ENCODE data around the gene TSPAN3.

TSPAN3 gene

DNA sequence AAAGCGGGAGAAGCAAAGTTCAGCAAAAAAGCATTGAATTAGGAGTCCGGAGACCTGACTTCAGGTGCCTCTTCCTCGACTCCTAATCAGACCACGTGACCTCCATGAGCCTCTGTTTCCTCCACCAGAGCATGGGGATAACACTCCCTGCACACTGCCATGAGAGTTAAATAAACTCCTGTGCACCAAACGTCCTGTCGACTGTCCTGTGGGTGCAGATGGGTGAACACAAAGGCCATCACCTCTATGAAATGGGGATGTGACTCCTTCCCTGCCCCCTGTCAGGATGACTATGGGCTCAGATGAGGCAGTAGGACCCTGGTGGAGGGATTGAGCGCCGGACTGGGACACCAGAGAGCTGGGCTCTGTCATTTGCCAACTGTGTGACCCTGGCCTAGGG is 13.5 kb upstream of the TSPAN3 start:
- no peak for DNase-seq (ENCODE audit: low read depth in 2 of 2)

DNA sequence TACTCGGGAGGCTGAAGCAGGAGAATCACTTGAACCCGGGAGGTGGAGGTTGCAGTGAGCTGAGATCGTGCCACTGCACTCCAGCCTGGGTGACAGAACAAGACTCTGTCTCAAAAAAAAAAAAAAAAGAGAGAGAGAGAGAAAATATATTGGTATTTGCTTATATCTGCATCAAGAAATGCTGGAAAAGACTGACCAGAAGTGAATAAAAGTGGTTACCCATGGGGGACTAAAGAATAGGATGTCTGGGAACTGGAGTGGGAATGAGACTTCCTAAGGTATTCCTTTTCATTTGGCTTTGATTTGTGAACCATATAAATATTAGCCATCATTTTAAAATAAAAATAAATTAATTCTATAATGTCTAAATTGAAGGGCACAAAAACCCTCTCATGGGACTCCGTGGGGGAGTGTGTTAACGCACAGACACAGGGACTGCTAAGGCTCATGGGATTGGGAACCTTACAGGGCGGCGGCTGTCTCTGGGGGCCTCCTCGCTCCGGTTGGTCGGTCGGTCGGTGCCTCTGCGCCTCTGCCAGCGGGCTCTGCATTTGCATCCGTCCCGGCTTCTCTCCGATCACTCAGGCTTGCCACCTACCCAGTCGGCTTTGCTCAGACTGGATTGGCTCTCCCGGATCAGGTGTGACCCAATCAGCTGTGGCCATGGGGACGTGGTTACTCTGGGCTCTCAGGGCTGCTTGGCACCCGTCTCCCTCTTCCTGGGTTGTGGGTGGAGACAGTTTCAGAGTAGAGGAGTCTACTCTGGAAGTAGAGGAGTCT is 12.7 kb upstream of the TSPAN3 start:
- peak; percentile 35 to 55 for DNase-seq (ENCODE audit: low read depth in 2 of 2)

DNA sequence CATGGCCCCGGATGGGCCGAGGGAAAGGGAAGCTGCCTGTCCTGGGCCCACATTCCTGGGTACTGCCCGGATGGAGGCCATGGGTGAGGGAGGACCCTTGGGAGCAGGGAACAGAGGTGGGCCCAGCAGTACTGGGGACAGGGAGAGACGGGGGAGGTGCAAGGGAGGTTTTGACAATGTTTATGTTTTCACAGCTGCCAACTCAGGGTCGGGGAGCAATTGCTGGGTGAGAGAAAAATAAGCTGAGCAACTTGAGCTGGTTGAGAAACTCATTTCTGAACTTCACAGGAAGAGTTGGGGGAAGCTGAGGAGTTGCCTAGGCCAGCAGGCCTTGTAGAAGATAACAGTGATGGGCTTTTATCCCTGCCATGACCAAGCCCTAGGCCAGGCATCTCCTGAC is 11.1 kb upstream of the TSPAN3 start:
- no peak for DNase-seq (ENCODE audit: low read depth in 2 of 2)

DNA sequence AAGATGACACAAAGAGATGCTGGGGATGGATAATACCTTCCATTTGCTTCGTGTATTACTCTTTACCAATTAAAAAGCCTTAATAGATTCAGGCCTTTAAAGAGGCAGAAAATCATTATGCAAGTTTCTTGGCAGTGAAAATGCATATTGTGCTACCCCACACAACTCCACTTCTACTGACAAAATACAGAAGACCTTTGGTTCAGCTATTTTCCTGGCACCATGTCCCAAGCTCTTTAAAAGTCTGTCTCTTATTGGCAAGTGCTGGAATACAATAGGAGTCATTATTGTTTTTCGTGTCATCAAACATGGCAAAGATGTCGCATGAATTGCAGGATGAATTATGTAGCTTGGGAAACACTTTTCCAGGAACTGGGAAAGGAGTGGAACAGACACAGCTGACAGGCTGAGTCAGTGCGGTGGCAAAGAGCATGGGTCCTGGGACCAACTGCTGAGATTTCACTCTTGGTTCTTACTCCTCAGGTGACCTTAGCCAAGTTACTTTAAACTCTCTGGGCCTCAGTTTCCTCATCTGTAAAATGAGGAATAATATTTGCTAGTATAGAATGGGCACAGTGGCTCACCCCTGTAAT is 5.5 kb upstream of the TSPAN3 start:
- DNase-seq (ENCODE audit: low read depth in 2 of 2), result no peak

DNA sequence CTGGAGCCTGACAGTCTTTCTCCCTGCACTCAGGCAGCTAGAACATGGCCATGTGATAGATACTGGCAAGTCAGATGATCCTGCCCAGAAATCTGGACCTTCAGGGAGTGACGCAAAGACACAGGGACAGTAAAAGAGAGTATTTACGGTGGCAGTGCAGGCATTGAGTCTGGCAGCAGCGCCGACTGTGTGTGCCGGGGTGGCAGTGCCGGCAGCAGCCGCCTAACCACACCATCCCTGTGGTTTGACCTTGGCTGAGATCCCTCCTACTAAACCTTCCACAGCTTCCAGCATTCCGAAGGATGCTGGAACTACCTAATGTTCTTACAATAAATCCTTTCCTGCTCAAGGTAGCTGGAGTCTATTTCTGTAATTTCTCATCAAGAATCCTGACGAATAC is 4.6 kb upstream of the TSPAN3 start:
- DNase-seq (ENCODE audit: low read depth in 2 of 2), result no peak

DNA sequence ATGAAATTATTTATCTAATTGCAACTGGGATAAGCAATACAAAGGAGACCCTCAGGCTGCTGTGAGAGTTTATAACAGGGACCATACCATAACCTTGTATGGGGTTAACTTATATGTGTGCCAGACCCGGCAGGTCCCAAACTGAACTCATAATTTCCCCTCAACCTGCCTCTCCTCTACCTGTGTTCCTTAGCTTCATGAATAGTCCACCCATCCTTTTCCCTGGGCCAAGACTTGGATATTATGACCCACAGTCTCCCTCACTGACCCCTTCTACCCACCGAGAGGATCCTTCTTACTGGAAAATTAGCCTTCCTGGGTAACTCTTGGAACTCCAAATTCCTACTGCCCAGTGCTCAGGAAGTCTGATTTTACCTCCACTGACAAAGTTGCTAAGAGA is 3.4 kb upstream of the TSPAN3 start:
- DNase-seq (ENCODE audit: low read depth in 2 of 2), result no peak

DNA sequence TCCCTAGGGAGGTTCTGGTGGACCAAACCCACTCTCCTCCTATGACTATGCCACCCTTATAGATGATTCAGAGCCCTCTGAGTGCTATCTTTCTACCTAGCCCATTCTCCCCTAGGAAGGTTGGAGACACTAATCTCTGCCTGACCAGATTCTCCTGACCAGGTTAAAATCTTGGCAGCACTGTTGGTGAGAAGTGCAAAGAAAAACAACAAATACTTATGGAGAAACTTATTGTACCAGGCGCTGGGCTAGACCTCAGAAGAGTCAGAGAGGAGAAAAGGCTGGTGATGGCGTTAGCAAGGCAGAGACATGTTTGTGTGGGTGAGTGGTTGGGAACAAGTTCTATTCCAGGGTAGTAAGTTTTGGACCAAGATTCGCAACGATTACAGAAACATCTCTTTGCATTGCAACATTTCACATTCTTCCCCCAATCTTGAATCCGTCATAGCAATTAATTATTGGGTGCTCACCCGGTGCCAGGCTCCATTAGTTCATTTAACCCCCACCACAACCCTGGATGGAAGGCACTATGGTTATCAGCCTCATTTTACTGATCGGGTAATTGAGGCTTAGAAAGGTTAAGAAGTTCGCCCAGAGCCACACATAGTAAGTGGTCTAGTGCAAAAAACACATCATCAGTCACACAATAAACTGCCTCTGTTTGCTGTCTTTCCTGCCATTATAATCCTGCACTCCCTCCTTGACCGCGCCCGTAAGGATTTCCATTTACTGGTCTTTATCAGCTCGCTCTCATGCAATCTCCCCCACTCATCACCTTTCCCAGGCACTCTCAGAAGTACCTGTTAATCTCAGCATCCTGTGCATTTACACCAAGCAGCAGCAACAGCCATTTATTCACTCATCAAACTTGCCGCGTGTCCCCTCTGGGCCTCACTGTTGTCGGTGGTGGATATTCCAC is 655 bp upstream of the TSPAN3 start:
- DNase-seq (ENCODE audit: low read depth in 2 of 2), result no peak

DNA sequence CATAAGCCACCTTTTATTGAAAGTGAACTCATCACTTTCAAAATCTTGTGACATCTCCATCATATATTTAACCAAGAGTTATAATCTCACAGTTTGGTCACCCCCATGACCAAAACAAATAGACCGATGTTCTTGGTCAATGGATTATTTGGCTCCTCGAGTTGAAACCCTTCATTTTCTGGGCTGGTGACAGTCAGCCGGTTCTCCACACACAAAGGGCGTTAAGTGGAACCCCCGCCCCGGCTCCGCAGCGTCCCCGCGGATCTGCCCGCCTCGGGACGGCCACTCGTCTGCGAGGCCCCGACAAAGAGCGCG is 772 bp downstream of the TSPAN3 start:
- no peak for DNase-seq (ENCODE audit: low read depth in 2 of 2)

DNA sequence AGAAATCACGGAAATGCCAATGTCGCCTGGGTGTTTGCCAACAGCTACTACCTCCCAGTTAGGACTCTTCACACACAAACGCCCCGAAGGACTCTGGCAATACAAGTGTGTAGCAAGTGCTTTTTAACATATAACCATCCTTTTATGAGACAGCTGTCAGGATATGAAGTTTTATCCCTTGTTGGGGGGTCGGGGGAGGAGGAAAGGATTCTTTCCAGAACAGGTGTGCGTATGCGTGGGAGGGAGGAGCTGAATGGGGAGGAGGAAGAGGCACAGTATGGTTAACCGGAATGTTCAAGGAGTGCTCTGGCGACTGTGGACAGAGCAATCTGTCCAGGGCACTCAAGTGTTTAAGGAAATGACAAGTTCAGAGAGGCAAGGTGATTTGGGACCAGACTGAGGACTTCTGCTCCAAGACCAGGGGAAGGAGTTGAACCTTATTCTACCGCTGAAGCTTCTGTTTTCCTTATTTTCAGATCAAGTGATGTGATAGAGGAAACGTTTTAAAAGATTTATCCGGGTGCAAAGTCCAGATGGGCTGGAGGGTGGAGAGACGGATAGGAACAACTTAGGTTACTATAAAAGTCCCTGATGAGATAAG is 1.3 kb downstream of the TSPAN3 start:
- DNase-seq (ENCODE audit: low read depth in 2 of 2), result no peak

DNA sequence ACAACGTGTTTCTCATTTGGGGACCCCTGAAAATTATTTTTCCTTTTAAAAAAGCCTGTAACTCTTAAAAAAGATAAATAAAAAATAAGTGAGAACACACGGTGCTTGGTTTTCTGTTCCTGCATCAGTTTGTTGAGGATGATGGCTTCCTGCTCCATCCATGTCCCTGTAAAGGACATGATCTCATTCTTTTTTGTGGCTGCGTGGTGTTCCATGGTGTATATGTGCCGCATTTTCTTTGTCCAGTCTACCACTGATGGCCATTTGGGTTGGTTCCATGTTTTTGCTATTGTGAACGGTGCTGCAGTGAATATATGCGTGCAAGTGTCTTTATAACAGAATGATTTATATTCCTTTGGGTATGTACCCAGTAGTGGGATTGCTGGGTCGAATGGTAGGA is 2.3 kb downstream of the TSPAN3 start:
- no peak for DNase-seq (ENCODE audit: low read depth in 2 of 2)

DNA sequence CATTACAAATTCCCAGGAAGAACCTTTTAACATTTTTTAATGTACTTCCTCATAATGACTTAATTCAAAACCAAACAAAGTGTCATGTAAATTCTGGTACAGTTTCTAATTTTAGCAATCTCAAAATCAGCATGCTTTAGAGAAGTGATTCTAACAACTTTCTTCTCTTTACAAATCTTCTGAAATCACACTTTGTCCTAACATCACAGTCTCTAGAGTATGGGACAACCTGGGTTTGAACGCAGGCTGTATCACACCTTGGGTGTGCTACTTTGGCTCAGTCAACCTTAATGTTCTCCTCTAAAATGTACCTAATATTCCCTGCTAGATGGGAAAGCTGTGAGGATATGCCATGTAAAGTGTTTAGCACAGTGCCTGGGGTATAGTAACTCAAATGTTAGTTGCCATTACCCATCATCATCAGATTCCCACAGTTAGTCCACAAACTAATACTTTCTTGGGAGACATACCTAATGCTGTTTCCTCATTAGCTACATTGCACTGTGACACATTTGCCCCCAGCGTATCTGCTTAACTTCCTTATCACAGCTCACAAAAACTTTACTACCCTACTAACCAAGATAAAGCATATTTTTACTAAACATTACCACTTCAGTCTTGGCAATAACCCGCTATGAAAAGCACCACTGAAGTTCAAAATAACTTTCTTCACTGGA is 3.1 kb downstream of the TSPAN3 start:
- DNase-seq (ENCODE audit: low read depth in 2 of 2), result no peak

DNA sequence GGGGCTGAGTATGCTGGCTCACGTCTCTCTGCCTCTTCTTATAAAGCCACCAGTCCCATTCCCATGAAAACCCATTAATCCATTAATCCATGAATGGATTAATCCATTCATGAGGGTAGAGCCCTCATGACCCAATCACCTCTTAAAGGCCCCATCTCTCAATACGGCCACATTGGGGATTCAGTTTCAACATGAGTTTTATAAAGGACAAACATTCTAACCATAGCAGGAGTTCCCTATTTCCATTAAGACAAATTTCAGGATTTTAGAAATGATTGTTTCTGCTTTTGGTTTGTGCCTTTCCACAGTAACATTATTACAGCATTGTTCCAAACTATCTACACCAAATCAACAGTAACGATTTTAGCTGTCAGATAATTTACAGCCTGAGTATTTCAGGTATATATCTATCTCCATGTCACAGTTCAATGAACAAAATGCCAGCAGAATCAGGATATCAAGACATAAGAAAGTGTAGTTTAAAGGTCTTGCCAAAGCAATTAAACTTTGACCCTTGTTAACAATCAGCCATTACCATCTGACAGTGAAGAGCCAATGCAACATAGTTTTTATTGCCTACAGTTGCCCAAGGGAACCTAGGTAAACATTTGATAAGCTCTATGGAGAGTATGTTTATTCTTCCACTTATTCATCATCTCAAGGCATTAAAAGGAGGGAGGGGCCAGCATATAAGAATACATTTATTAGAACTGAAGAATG is 3.8 kb downstream of the TSPAN3 start:
- DNase-seq (ENCODE audit: low read depth in 2 of 2), result no peak

DNA sequence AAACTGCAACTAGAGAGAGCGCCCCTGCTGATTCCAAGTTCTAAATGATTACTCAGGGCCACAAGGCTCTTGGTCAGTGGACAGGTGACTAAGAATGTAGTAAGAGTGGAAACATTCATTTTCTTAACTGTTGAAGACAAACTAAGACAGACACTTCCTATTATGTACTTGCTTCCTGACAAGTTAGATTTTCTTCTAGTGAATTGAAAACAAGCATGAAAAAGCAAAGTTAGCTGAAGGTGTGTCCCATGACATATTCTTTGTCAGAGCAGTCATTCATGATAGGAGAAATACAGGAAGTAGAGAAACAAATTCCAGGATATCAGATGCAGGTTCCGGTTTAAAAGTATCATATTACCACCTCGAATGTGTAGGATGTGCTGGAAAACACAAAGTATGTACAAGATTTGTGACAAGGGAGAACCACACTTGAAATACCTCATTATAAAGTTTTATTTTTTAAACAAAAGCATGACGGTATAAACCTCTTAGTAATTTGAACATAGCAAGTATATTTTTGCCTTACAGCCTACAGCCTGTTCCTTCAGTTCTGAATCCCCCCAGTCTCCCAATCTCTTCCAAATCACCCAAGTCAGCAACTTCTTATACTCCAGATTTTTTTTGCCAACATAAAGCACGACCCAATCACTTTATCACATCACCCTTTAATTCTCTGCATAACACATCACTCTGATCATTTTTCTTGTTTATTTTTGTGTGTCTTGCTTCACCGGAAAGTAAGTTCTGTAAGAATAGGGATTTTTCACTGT is 6.2 kb downstream of the TSPAN3 start:
- no peak for DNase-seq (ENCODE audit: low read depth in 2 of 2)

DNA sequence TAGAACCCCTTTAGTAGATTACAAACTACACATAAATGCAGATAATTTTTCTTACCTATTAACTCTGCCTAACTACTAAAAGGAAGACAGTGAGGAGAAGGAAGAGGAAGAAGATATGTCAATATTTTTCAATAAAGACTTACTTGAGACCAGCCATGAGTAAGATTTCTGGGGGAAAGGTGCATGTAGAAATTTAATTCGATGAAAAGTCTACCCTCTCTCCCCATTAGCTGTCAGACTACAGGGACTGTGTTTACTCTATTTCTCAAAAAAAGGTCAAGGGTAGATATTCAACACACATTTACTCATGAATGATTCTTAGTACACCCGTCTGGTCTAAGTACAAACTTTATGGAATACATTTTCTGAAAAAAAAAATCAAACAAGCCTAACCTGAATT is 6.8 kb downstream of the TSPAN3 start:
- DNase-seq (ENCODE audit: low read depth in 2 of 2), result no peak

DNA sequence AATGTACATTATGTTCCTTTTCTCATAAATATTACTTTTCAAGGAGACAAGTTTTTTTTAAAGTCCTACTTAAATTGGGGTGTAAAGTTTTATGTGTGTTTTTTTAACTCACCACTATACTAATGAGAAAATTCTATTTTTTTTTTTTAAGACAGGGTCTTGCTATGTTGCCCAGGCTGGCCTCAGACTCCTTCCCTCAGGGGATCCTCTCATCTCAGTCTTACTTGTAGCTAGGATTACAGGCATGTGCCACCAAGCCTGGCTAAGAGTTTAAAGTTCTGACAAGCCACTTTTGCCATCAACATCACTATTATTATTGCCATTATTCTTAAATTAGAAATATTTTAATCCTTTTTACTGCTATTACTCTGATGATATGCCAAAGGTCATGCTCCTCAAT is 7.7 kb downstream of the TSPAN3 start:
- DNase-seq (ENCODE audit: low read depth in 2 of 2), result no peak

DNA sequence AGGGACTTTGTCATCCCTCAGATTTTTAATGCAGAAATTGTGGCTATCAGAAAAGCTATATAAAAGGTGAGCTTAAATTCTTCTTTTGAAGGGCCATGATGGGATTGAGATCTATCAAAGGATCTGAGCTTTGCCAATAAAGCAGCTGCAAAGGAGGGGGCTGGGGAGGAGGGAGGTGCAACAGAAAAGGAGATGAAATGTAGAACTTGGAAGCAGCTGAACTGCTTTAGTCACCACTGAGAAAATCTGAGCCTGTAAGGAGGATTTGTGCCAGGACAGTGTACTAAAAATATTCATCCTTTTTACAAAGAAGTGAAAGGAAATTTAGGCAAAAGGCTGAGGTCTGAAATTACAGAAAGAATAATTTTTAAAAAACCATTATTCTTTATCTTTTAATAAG is 10.4 kb downstream of the TSPAN3 start:
- no peak for DNase-seq (ENCODE audit: low read depth in 2 of 2)

DNA sequence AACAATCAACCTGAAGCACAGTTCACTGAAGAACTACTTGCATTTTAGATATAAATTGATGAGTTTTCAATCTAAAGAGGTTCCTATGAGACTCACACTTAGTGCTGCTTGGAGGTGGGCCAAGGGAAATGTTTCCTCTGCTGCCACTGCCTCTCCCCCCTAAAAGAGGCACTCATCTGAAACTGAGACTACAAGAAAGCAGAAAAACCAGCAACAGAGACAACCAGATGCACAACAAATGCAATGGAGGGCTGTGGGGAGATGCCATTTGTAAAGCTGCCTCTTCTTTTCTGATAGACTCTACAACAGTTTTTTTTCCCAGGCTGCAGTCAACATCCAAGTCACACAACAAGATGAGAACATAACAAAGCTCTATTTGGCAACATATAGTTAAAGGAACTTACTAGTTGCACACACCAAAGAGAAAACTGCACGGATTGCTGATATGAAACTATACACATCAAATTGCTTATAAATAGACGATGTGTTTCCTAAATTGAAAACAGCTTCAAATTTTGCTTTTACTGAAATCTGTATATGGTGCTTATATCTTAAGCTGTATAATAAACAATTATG is 11.0 kb downstream of the TSPAN3 start:
- DNase-seq (ENCODE audit: low read depth in 2 of 2), result no peak

DNA sequence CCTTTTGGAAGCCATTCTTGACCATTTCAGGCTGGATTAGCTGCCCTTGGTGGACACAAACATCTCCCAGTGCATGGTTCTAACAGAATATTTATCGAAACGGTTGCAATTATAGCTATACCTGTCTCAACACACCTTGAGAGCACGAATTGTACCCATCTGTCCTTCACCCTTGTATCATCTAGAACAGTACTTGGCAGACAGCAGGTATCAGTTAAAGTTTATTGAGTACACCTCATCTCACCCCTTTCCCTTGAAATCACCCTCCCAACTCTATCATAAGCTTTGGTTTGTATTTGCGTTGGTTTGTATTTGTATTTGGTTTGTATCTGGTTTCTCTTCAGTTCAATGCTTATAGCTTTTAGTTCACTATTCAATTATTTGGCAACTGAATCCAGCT is 12.4 kb downstream of the TSPAN3 start:
- DNase-seq (ENCODE audit: low read depth in 2 of 2), result no peak

DNA sequence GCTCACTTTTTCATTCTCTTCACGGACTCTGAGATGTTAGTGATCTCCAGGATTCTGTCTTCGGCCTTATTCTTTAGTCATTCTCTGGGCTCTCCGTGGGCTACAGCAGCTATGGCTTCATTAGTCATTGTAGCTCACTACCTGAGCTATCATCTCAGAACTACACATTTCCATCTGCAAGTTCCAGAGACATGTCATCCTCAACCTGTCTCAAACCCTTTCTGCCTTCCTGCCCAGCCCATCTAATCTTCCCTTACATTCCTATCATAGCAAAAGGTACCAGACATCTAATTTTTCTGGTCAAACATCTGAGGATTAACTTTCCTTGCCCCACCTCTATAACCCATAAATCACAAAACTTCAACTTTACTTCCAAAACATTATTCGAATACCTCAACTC is 13.2 kb downstream of the TSPAN3 start:
- no peak for DNase-seq (ENCODE audit: low read depth in 2 of 2)

DNA sequence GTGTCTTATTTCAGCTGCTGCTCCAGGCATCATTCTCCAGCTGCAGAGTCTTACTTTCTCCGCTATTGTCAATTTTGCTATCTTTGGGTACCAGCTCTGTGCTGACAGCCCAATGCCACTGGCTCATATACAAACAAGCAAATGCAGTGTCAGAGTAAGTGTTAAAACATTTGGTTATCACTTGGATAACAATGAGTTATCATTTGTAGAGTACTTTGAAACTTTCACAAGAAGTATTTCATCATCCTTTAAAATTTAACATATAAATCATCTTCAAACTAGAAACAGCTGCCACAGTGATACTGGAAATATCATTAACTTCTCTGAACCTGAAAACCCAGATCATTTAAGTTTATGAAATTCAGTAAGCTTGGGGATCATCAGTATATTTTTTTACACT is 13.8 kb downstream of the TSPAN3 start:
- no peak for DNase-seq (ENCODE audit: low read depth in 2 of 2)

Measured in stimulated activated CD8-positive, alpha-beta memory T cell treated with anti-CD3 and anti-CD28 coated beads, Interleukin-15, amount 100 ng/mL, for 48 hours (primary cell).